Neural cell (in vitro differentiated cells): Measurements from ENCODE around the gene FCN2. TPM values are rescaled to one million over a fixed set of nuclear protein-coding genes. Genes with fewer than 3 reads are reported as not detected.

Source experiments
- H2AFZ ChIP-seq: fragments of 200-600, 300-800 bp; sonication (generic), shearing (Covaris generic); 2 replicates; pipeline ENCODE4 v1.6.0; 2014; ENCODE audit warnings: low read depth, mild to moderate bottlenecking, antibody characterized with exemption, low read length, moderate library complexity
- H3F3A ChIP-seq: fragments of 200-600 bp; shearing (Covaris generic); 2 replicates; pipeline ENCODE4 v1.6.1; 2016; ENCODE audit warnings: mild to moderate bottlenecking, moderate library complexity, mixed read lengths, antibody characterized with exemption, low read length; ENCODE audit not compliant: insufficient read depth, poor library complexity, severe bottlenecking
- H3K27ac ChIP-seq: fragments of 200-600, 300-800 bp; sonication (generic), shearing (Covaris generic); 2 replicates; pipeline ENCODE4 v1.5.1; 2014; ENCODE audit warnings: mild to moderate bottlenecking, low read length, moderate library complexity
- H3K27me3 ChIP-seq: fragments of 300-800, 200-600 bp; sonication (generic), shearing (Covaris generic); 2 replicates; pipeline ENCODE4 v1.6.0; 2014; ENCODE audit warnings: mild to moderate bottlenecking, low read depth, low read length, moderate library complexity; ENCODE audit not compliant: insufficient read depth
- H3K36me3 ChIP-seq: fragments of 300-800, 200-600 bp; sonication (generic), shearing (Covaris generic); 2 replicates; pipeline ENCODE4 v1.5.1; 2014; ENCODE audit warnings: mild to moderate bottlenecking, antibody characterized with exemption, low read length, moderate library complexity; ENCODE audit not compliant: insufficient read depth
- H3K4me2 ChIP-seq: fragments of 300-800, 200-600 bp; sonication (generic), shearing (Covaris generic); 2 replicates; pipeline ENCODE4 v1.6.0; 2014; ENCODE audit warnings: mild to moderate bottlenecking, low read length
- H3K4me3 ChIP-seq: fragments of 300-800, 200-600 bp; sonication (generic), shearing (Covaris generic); 2 replicates; pipeline ENCODE4 v1.5.1; 2014; ENCODE audit warnings: mild to moderate bottlenecking, low read length, moderate library complexity
- H3K79me2 ChIP-seq: fragments of 200-600 bp; shearing (Covaris generic); replicated peaks from 2 replicates; pipeline ENCODE4 v1.6.0; 2014; ENCODE audit warnings: mild to moderate bottlenecking, low read length, moderate library complexity; ENCODE audit not compliant: insufficient read depth
- H3K9ac ChIP-seq: fragments of 300-800, 200-600 bp; sonication (generic), shearing (Covaris generic); 2 replicates; pipeline ENCODE4 v1.6.1; 2016; ENCODE audit warnings: mild to moderate bottlenecking, low read length, mixed read lengths
- H3K9me2 ChIP-seq: fragments of 200-600 bp; shearing (Covaris generic); 2 replicates; pipeline ENCODE4 v1.6.1; 2016; ENCODE audit warnings: mild to moderate bottlenecking, low read length, mixed read lengths; ENCODE audit not compliant: insufficient read depth
- H3K9me3 ChIP-seq: fragments of 200-600, 300-800 bp; sonication (generic), shearing (Covaris generic); 2 replicates; pipeline ENCODE4 v1.6.1; 2016; ENCODE audit warnings: mild to moderate bottlenecking, mixed run types, low read length, moderate library complexity, mixed read lengths
- H4K20me1 ChIP-seq: fragments of 200-600 bp; shearing (Covaris generic); 2 replicates; pipeline ENCODE4 v1.6.1; 2016; ENCODE audit warnings: mild to moderate bottlenecking, mixed run types; ENCODE audit not compliant: insufficient read depth
- CTCF ChIP-seq: fragments of 450-650 bp; IDR thresholded peaks from 2 replicates; pipeline ENCODE4 v1.5.1; 2014; ENCODE audit warnings: antibody characterized with exemption, mild to moderate bottlenecking, moderate library complexity; ENCODE audit not compliant: poor library complexity, severe bottlenecking
- EP300 ChIP-seq: fragments of 450-650 bp; conservative IDR thresholded peaks from 2 replicates; pipeline ENCODE4 v1.6.1; 2014; ENCODE audit warnings: antibody characterized with exemption, mild to moderate bottlenecking, moderate library complexity; ENCODE audit not compliant: poor library complexity, severe bottlenecking
- EZH2 ChIP-seq: fragments of 200-600, 300-800 bp; shearing (Covaris generic), sonication (generic); IDR thresholded peaks from 2 replicates; pipeline ENCODE4 v1.6.1; 2014; ENCODE audit warnings: antibody characterized with exemption, low read length, borderline replicate concordance, mild to moderate bottlenecking; ENCODE audit not compliant: insufficient read depth, poor library complexity, severe bottlenecking
- MXI1 ChIP-seq: fragments of 450-650 bp; conservative IDR thresholded peaks from 2 replicates; pipeline ENCODE4 v1.6.1; 2014; ENCODE audit warnings: antibody characterized with exemption, mild to moderate bottlenecking; ENCODE audit not compliant: poor library complexity, severe bottlenecking
- POLR2AphosphoS5 ChIP-seq: IDR thresholded peaks from 2 replicates; pipeline ENCODE4 v1.6.1; 2012
- RAD21 ChIP-seq: fragments of 450-650 bp; conservative IDR thresholded peaks from 2 replicates; pipeline ENCODE4 v1.6.1; 2014; ENCODE audit warnings: antibody characterized with exemption, mild to moderate bottlenecking, moderate library complexity
- SMC3 ChIP-seq: fragments of 450-650 bp; conservative IDR thresholded peaks from 2 replicates; pipeline ENCODE4 v1.6.1; 2014; ENCODE audit warnings: antibody characterized with exemption, mild to moderate bottlenecking, moderate library complexity; ENCODE audit not compliant: poor library complexity
- TAF1 ChIP-seq: IDR thresholded peaks from 2 replicates; pipeline ENCODE4 v1.6.1; 2012; ENCODE audit warnings: low read depth
- polyA plus RNA-seq: library from polyadenylated mRNA; depleted of rRNA; stranded (reverse); fragments of >200 nt; gene quantifications from 2 replicates; pipeline ENCODE4 v1.2.3, GENCODE V29; 2014
- TF ChIP-seq, protein P1 (sequence below): IDR thresholded peaks from 2 replicates; pipeline ENCODE4 v1.6.1; 2012; ENCODE audit warnings: borderline replicate concordance

The FCN2 gene
- polyA plus RNA-seq, 1 donor from 2014 or later: not detected

- Histone ChIP-seq H2AFZ (no peak overlapping the region), H3K4me2 (no peak overlapping the region), H3K9me2 (no peaks in the 10 kb centered on the region), H3K27ac (no peak overlapping the region), H3K27me3 (no peaks in the 10 kb centered on the region), H3K36me3 (no peaks in the 10 kb centered on the region), H3K9me3 (peaks cover 5% of the 10 kb centered on the region), H3F3A (no peaks in the 10 kb centered on the region), H4K20me1 (no peaks in the 10 kb centered on the region), H3K79me2 (no peaks in the 10 kb centered on the region), H3K4me3 (no peak overlapping the region), H3K9ac (no peak overlapping the region)
- no peak for TF ChIP-seq MXI1
- no peak for TF ChIP-seq CTCF
- no peak for TF ChIP-seq EZH2
- TF ChIP-seq POLR2AphosphoS5: no peak
- TF ChIP-seq EP300: no peak
- no peak for TF ChIP-seq SMC3
- no peak for TF ChIP-seq RAD21
- no peak for TF ChIP-seq TAF1
- TF ChIP-seq, protein P1, sequence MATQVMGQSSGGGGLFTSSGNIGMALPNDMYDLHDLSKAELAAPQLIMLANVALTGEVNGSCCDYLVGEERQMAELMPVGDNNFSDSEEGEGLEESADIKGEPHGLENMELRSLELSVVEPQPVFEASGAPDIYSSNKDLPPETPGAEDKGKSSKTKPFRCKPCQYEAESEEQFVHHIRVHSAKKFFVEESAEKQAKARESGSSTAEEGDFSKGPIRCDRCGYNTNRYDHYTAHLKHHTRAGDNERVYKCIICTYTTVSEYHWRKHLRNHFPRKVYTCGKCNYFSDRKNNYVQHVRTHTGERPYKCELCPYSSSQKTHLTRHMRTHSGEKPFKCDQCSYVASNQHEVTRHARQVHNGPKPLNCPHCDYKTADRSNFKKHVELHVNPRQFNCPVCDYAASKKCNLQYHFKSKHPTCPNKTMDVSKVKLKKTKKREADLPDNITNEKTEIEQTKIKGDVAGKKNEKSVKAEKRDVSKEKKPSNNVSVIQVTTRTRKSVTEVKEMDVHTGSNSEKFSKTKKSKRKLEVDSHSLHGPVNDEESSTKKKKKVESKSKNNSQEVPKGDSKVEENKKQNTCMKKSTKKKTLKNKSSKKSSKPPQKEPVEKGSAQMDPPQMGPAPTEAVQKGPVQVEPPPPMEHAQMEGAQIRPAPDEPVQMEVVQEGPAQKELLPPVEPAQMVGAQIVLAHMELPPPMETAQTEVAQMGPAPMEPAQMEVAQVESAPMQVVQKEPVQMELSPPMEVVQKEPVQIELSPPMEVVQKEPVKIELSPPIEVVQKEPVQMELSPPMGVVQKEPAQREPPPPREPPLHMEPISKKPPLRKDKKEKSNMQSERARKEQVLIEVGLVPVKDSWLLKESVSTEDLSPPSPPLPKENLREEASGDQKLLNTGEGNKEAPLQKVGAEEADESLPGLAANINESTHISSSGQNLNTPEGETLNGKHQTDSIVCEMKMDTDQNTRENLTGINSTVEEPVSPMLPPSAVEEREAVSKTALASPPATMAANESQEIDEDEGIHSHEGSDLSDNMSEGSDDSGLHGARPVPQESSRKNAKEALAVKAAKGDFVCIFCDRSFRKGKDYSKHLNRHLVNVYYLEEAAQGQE: no peak
Observed at GRCh38 chr9:134871697-134872340, 8.8 kb upstream of the FCN2 start.

DNA sequence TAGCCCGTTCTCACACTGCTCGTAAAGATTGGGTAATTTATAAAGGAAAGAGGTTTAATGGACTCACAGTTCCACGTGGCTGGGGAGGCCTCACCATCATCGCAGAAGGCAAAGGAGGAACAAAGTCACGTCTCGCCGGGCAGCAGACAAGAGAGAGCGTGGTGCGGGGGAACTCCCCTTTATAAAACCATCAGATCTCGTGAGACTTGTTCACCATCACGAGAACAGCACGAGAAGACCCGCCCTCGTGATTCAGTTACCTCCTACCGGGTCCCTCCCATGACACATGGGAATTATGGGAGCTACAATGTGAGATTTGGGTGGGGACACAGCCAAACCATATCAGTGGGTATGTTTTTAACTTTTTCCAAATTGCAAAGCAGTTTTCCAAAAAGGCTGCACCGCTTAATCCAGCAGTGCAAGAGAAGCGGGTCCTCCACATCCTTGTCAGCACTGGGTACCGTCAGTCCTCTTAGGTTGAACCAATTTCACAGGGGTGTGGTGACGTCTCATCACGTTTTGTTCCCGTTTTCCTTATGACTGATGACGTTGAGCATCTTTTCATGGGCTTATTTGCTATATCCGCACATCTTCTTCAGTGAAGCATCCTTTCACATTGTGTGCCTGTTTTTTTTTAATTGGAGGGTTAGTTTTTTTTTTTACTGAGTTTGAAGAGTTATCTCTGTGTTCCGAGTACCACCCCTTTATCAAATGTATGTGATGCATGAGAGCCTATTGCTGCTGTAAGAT is 8.0 kb upstream of the FCN2 start:
- H3K27ac ChIP-seq: no peak overlapping the region
- no peaks in the 10 kb centered on the region for H4K20me1 ChIP-seq
- TF ChIP-seq EZH2 (no peak), SMC3 (no peak), EP300 (no peak), POLR2AphosphoS5 (no peak), RAD21 (no peak), TAF1 (no peak), CTCF (no peak), MXI1 (no peak)
- TF ChIP-seq, protein P1: no peak
- no peaks in the 10 kb centered on the region for H3K9me2 ChIP-seq
- H3K4me3 ChIP-seq: no peak overlapping the region
- no peak overlapping the region for H2AFZ ChIP-seq
- no peaks in the 10 kb centered on the region for H3F3A ChIP-seq
- no peaks in the 10 kb centered on the region for H3K79me2 ChIP-seq
- peaks cover 5% of the 10 kb centered on the region for H3K9me3 ChIP-seq
- H3K9ac ChIP-seq: no peak overlapping the region
- no peaks in the 10 kb centered on the region for H3K27me3 ChIP-seq
- no peaks in the 10 kb centered on the region for H3K36me3 ChIP-seq
- no peak overlapping the region for H3K4me2 ChIP-seq
